GM12891 (cell line): ENCODE results near the gene TMCO4.

Experiments
- PAX5 ChIP-seq: IDR thresholded peaks from 2 replicates; pipeline ENCODE4 v1.6.1; 2011; ENCODE audit warnings: low read length, moderate library complexity, mild to moderate bottlenecking; ENCODE audit not compliant: insufficient read depth, severe bottlenecking
- POLR2A ChIP-seq: IDR thresholded peaks from 2 replicates; pipeline ENCODE4 v1.6.1; 2011; ENCODE audit warnings: low read depth, low read length, control low read depth
- POLR2AphosphoS5 ChIP-seq: IDR thresholded peaks from 2 replicates; pipeline ENCODE4 v1.6.1; 2011; ENCODE audit warnings: low read depth, low read length, control low read depth
- POU2F2 ChIP-seq: IDR thresholded peaks from 2 replicates; pipeline ENCODE4 v1.6.1; 2011; ENCODE audit warnings: low read depth, mild to moderate bottlenecking, control low read depth, low read length, moderate library complexity
- SPI1 ChIP-seq: IDR thresholded peaks from 2 replicates; pipeline ENCODE4 v1.6.1; 2011; ENCODE audit warnings: low read depth, low read length, control low read depth
- TAF1 ChIP-seq: IDR thresholded peaks from 2 replicates; pipeline ENCODE4 v1.6.1; 2011; ENCODE audit warnings: low read depth, low read length, control low read depth

DNA sequence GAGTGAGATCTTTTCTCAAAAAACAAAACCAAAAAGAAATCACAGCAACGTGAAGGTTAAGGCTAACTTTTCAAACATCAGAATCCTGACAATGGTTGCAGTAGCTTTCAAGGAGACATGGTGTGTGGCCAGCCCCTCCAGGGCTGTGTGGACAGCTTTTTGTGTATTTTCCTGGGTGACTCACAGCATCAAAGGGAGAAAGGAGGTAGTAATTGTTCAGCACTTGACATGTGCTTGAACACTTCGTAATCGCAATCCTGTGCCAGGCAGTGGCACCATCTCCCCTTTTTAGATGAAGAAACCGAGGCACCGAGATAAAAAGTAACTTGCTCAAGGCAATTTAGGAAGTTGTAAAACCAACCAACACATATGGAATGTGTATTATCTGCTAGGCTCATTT, 145.3 kb downstream of the TMCO4 start:
- TF ChIP-seq POLR2A (no peak), TAF1 (no peak), POLR2AphosphoS5 (no peak), SPI1 (no peak), PAX5 (no peak), POU2F2 (no peak)
